NCI-H2196 (cell line): ENCODE data around the gene CILP.
"Not testable (repeated sequence)": the region's sequence is repeated elsewhere in the genome, so short reads cannot be mapped to it uniquely, and the experiment has no call there.

Source experiments
- DNase-seq: peaks from one replicate; lab custom pipeline; 2025; ENCODE audit not compliant: unreplicated experiment; lab: John Stamatoyannopoulos, UW

CILP gene

DNA sequence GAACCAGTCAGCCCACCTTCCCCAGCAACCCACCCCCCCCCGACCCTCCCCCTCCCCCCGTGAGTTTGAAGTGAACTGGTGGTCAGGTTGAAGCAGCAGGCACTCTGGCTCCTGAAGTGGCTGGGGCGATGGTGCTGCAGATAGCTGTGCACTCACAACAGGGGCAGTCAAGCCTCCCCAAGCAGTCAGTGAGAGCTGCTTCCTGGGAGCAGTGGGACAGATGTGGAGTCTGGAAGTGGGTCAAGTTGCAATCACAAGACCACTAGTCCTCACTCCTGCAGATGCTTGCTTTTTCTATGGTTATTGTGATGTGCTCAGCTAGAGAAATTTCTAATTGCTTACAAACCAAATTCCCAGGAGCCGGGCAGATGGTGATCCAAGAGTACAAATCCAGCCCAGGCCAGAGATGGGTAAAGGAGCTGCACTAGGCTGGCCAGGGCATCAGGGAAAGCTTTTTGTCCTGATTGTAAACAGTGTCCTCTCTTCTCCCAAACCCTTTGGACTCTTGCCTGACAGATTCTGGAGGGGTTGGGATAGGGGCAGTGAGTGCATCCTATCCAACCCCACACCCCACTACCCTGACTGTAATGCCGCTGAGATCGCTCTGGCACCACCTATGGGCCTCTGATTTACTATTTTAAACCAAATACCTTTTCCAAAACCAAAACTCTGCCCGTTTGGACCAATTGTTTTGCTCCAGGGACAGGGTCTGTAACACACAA, 16.3 kb downstream of the CILP start:
- no peak for DNase-seq

GRCh38 chr15:65192016-65192415, 19.3 kb downstream of the CILP start:
- DNase-seq = no peak

GRCh38 chr15:65189102-65189740, 22.1 kb downstream of the CILP start:
- DNase-seq = peak; percentile 4

DNA sequence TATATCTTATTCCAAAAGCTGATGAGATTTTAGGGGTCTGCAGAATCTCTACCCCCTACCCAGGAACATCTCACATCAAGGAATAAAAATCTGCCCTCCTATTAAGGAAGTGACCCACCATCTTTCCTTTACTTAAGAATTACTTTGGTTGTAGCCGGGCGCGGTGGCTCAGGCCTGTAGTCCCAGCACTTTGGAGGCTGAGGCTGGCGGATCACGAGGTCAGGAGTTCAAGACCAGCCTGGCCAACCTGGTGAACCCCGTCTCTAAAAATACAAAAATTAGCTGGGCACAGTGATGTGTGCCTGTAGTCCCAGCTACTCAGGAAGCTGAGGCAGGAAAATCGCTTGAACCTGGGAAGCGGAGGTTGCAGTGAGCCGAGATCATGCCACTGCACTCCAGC, 22.8 kb downstream of the CILP start:
- not testable (repeated sequence) for DNase-seq

DNA sequence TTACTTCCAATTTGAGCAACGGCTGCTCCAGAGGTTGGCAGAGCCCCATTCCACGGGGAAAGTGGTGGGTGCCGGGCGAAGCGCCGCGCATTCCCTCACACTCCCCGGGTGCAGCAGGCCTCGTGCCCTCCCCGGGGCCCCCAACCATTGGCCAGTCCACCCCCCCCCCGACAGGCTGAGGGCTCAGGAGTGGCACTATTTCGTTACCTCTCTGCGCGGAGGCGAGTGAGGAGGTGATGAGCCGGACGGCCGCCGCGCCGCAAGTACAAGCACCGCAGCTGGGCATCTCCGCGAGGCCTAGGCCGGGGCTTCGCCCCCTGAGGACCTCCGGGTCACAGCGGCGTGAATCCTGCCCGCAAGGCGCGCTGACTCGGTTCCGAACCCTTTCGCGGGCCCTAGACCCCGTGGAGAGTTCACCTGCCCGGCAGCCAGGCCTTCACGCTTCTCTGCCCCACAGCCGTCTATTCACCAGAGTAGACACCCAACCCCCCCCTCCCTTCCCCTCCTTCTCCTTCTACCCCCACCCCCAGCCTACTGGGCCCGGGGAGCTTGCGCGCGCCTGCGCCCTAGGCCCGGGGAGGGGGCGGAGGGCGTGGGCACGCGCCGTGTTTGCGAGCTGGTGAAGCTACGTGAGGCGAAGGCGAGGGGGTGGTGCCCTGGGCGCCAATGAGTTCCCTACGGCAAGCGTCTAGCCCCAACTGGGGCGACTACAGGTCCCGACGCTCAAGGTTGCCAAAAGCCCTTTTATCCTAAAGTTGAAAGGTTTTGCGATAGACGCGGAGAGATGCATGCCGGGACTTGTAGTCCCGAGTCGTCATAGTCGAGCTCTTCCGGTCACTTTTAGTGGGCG, 26.2 kb downstream of the CILP start, which contains the start of gene CLPX:
CLPX (minus strand) TSS at position 475 of the 850 bp plus-strand sequence; CDS start at position 286, 189 bp downstream.
- DNase-seq = peak; percentile 85

GRCh38 chr15:65184305-65184867, 26.9 kb downstream of the CILP start:
- DNase-seq = no peak

- no peak for DNase-seq
Measured at GRCh38 chr15:65183865-65184159, 27.5 kb downstream of the CILP start.

- DNase-seq = no peak
Measured at GRCh38 chr15:65182538-65182937, 28.7 kb downstream of the CILP start.

DNA sequence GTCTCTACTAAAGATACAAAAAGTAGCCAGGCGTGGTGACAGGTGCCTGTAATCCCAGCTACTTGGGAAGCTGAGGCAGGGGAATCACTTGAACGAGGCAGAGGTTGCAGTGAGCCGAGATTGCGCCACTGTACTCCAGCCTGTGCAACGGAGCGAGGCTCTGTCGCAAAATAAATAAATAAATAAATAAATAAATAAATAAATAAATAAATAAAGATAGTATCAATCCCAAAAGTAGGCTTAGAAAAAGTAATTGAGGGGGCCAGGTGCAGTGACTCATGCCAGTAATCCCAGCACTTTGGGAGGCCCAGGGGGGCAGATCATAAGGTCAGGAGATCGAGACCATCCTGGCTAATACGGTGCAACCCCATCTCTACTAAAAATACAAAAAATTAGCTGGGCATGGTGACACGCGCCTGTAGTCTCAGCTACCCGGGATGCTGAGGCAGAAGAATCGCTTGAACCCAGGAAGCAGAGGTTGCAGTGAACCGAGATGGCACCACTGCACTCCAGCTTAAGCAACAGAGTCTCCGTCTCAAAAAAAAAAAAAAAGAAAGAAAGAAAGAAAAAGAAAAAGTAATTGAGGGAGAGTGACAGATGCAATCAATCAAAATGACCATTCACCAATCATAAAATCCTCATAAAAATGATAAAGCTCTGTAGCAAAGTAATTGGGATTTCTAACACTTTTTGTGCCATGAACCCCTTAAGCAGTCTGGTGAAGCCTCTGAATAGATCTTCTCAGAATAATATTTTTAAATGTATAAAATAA, 29.5 kb downstream of the CILP start:
- not testable (repeated sequence) for DNase-seq

GRCh38 chr15:65180167-65180566, 31.1 kb downstream of the CILP start:
- no peak for DNase-seq

DNA sequence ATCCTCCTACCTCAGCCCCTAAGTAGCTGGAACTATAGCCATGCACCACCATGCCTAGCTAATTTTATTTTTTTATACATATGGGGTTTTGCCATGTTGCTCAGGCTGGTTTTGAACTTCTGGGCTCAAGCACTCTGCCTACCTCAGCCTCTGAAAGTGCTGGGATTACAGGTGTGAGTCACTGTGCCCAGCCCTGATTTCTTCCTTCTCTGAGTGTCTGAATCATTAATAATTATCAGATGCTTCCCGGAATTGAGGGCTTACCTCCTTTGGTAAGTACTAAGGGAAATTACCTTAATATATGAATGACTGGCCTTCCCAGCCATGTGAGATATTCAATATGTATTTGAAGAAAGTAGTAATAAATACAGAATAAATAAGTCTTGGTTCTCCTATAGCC, 33.4 kb downstream of the CILP start:
- DNase-seq = no peak

- no peak for DNase-seq
Measured at GRCh38 chr15:65176056-65176455, 35.2 kb downstream of the CILP start.

GRCh38 chr15:65175511-65175910, 35.8 kb downstream of the CILP start:
- no peak for DNase-seq

DNA sequence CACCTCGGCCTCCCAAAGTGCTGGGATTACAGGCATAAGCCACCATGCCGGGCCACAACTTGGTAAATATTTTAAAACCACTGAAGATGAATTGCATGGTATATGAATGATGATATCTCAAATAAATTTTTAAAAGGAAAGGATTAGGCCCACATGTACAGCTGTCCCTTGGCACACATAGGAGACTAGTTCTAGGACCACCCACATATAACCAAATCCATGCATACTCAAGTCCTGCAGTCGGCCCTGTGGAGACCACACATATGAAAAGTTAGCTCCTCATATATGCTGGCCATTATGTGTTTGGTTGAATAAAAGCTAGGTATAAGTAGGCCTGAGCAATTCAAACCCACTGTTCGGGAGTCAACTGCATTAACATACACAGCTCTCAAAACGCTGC, 36.8 kb downstream of the CILP start:
- no peak for DNase-seq

- DNase-seq = no peak
Measured at GRCh38 chr15:65172531-65172930, 38.7 kb downstream of the CILP start.

GRCh38 chr15:65171428-65171827, 39.8 kb downstream of the CILP start:
- no peak for DNase-seq

DNA sequence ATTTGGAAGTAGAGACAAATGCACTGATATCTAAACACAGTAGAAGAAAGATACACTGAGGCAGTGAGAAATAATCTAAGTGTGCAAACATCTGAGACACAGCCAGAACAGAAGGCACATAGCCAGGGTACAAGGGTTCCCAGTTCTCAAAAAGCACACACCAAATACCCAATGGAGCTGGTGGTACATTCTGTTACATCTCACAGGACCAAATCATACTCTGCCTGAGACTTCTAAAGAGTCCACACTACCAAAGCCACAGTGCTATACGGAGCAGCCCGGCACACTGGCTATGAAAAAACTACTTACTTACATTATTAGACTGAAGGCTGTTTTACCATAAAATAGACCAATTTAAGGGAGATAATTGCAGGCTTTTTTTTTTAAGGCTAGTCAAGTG, 45.4 kb downstream of the CILP start:
- DNase-seq = no peak

DNA sequence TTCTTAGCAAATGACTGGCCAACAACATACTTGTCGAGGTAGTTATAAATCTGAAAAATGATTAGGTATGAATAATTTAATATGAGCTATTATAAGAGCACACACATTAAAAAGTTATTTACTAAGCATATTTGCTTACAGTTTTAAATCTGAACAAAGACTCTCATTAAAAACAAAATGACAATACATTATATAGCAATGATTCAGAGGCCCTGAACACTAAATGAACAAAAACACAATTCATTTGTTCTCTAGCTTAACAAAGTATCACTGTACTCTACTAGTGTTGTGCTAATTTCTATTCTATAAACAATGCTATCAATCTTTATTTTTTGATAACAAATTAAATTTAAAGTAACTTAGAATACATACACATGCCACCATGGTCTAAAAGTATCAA, 47.1 kb downstream of the CILP start:
- no peak for DNase-seq

DNA sequence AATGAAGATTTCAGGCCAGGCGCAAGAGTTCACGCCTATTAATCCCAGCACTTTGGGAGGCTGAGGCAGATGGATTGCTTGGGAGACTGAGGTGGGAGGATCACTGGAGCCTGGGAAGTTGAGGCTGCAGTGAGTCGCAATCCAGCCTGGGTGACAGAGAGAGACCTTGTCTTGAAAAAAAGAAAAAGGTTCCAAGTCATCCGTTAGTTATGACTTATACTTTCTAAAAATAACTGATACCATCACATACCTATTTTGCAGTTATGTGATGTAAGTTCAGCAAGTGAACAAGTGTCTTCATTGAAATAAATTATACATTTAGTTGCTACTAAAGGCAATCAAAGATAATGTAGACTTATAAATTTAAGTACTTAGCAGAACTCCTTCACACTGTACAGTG, 48.2 kb downstream of the CILP start:
- DNase-seq = no peak

GRCh38 chr15:65156692-65157091, 54.6 kb downstream of the CILP start:
- DNase-seq = no peak

- DNase-seq = no peak
Measured at GRCh38 chr15:65154720-65155119, 56.6 kb downstream of the CILP start.
